Astrocyte (in vitro differentiated cells and primary cell): ENCODE data around the gene MTARC1.

Experiments used
- EZH2 ChIP-seq: IDR thresholded peaks from 2 replicates; pipeline ENCODE4 v1.6.1; 2012; ENCODE audit warnings: mild to moderate bottlenecking, low read length, inconsistent platforms; ENCODE audit not compliant: insufficient read depth
- TF ChIP-seq, protein P1 (sequence below): IDR thresholded peaks from 2 replicates; pipeline ENCODE4 v1.5.1; 2011; ENCODE audit warnings: low read depth, mild to moderate bottlenecking, inconsistent platforms, low read length, moderate library complexity; ENCODE audit not compliant: insufficient read depth

DNA sequence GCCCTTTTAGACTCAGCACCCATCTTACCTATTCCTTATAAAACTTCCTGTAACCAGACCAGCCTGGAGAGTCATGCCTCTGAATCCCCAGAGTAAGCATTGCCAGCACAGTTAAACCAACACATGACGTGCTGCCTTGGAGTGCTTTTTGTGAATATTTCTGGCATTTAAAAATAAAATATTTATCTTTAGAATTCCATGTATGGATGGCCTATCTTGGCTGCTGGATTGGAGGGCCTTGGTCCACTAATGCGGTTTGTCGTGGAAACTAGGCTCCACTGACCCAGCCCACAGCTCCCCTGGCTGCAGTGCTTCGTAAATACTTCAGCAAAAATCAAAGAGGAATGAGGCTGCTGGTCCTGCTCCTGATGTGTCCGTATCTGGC lies 17.5 kb downstream of the MTARC1 start:
- TF ChIP-seq, protein P1, sequence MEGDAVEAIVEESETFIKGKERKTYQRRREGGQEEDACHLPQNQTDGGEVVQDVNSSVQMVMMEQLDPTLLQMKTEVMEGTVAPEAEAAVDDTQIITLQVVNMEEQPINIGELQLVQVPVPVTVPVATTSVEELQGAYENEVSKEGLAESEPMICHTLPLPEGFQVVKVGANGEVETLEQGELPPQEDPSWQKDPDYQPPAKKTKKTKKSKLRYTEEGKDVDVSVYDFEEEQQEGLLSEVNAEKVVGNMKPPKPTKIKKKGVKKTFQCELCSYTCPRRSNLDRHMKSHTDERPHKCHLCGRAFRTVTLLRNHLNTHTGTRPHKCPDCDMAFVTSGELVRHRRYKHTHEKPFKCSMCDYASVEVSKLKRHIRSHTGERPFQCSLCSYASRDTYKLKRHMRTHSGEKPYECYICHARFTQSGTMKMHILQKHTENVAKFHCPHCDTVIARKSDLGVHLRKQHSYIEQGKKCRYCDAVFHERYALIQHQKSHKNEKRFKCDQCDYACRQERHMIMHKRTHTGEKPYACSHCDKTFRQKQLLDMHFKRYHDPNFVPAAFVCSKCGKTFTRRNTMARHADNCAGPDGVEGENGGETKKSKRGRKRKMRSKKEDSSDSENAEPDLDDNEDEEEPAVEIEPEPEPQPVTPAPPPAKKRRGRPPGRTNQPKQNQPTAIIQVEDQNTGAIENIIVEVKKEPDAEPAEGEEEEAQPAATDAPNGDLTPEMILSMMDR: no peak
- no peak for TF ChIP-seq EZH2
